Stomach (tissue), 4 donors: ENCODE results near the gene NBEAL2.

Experiments
- CTCF ChIP-seq, 7 experiments: fragments of 450-650 bp in 4 of 7; fragments of 200-600 bp in 3 of 7; sonication (generic) in 3 of 7; IDR thresholded peaks; one replicate each; pipeline ENCODE4 v1.5.1; 2016 to 2019; ENCODE audit warnings: antibody characterized with exemption in 7 of 7, control low read depth in 2 of 7, mild to moderate bottlenecking in 1 of 7
- EP300 ChIP-seq: sonication (generic); formaldehyde crosslinking; IDR thresholded peaks from one replicate; pipeline ENCODE4 v1.6.1; 2017; ENCODE audit warnings: antibody characterized with exemption
- POLR2A ChIP-seq, 4 donors: fragments of 450-650 bp; IDR thresholded peaks; one replicate each; pipeline ENCODE4 v1.6.1; 2016; ENCODE audit warnings: antibody characterized with exemption in 4 of 4, control low read depth in 2 of 4, mild to moderate bottlenecking in 1 of 4, moderate library complexity in 1 of 4
- POLR2AphosphoS5 ChIP-seq, 3 donors: sonication (generic); formaldehyde crosslinking; IDR thresholded peaks; one replicate each; pipeline ENCODE4 v1.6.1; 2016; ENCODE audit warnings: antibody characterized with exemption in 3 of 3

DNA sequence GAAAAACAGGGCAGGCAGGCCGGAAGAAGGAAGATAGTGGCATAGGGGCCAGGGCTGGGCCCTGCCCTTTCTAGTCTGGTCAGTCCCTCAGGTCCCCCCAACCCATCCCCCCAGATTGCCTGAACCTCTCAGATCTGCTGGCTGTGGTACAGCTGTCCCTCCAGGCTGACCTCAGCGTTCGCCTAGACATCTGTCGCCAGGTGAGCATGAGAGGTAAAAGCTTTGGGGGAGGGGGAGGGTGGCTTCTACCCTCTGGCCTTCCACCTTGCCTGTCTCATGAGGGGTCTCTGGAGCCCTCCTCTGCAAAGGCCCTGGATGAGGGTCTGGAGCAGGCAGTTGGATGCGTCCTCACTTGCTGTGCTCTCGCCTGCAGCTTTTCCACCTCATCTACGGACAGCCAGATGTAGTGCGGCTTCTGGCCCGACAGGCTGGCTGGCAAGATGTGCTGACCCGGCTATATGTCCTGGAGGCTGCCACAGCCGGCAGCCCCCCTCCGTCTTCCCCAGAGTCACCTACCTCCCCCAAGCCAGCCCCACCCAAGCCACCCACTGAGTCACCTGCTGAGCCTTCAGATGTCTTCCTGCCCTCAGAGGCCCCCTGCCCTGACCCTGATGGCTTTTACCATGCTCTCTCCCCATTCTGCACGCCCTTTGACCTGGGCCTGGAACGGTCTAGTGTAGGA is 20.2 kb downstream of the NBEAL2 start:
- TF ChIP-seq POLR2AphosphoS5 (IDR thresholded peaks at IDR 0.05) (no peak), EP300 (no peak), CTCF (IDR thresholded peaks at IDR 0.05) (no peak), POLR2A (IDR thresholded peaks at IDR 0.05) (no peak)
